KG1 (cell line): ENCODE measurements around the gene TCF7L1.

Source experiments
- DNase-seq: peaks from one replicate; lab custom pipeline; 2025; lab: John Stamatoyannopoulos, UW

TCF7L1 gene

GRCh38 chr2:85355521-85355920 is 222.3 kb downstream of the TCF7L1 start:
- no peak for DNase-seq

GRCh38 chr2:85356186-85356585 is 223.0 kb downstream of the TCF7L1 start:
- DNase-seq = no peak

GRCh38 chr2:85357736-85358135 is 224.5 kb downstream of the TCF7L1 start:
- no peak for DNase-seq
